GM10248 (cell line): ENCODE measurements around the gene NKAPL.

ENCODE experiments used
- CTCF ChIA-PET: fragments of 300-600 bp; sonication (Branson Sonifier 250); formaldehyde crosslinking; extraction: SDS; loops from one replicate; lab custom pipeline; 2021; ENCODE audit warnings: antibody characterized with exemption; lab: Yijun Ruan, JAX
- POLR2A ChIA-PET: fragments of 350-650 bp; sonication (Branson Sonifier 250); formaldehyde crosslinking; extraction: SDS; loops from one replicate; lab custom pipeline; 2020; ENCODE audit warnings: antibody characterized with exemption; lab: Yijun Ruan, JAX
- DNase-seq: peaks from one replicate; pipeline ENCODE4 v3.0.0; 2012; ENCODE audit errors: extremely low spot score
- TF ChIP-seq, protein P1 (sequence below): IDR thresholded peaks from 2 replicates; pipeline ENCODE4 v1.5.1; 2012; ENCODE audit warnings: mild to moderate bottlenecking, low read depth; ENCODE audit errors: extremely low read depth, missing control alignments, control extremely low read depth

NKAPL gene

DNA sequence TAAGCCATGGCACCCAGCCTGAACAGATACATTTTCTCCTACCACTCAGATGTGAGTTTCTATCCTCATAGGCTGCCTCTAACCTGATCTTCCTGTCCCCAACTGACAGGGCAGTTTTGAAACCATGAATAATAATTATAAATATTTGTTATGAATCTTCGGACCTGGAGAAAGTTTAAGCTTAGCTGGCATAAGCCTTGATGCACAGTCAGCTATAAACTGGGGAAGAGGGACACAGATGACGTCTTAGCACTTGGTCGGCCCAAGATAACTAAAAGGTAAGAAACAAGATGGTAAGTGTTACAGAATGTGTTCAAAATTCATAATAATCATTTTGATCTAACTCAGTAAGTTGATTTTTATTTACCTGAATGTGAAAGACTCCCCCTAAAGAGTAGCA lies 15.2 kb upstream of the NKAPL start:
- ChIA-PET POLR2A (no interaction called here), CTCF (interaction anchor here (1.7 kb wide), 1 partner anchor 11 kb away, joined by 5 read pairs; no protein-coding TSS in a partner anchor)
- TF ChIP-seq, protein P1, sequence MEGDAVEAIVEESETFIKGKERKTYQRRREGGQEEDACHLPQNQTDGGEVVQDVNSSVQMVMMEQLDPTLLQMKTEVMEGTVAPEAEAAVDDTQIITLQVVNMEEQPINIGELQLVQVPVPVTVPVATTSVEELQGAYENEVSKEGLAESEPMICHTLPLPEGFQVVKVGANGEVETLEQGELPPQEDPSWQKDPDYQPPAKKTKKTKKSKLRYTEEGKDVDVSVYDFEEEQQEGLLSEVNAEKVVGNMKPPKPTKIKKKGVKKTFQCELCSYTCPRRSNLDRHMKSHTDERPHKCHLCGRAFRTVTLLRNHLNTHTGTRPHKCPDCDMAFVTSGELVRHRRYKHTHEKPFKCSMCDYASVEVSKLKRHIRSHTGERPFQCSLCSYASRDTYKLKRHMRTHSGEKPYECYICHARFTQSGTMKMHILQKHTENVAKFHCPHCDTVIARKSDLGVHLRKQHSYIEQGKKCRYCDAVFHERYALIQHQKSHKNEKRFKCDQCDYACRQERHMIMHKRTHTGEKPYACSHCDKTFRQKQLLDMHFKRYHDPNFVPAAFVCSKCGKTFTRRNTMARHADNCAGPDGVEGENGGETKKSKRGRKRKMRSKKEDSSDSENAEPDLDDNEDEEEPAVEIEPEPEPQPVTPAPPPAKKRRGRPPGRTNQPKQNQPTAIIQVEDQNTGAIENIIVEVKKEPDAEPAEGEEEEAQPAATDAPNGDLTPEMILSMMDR, result no peak
- DNase-seq, result no peak

DNA sequence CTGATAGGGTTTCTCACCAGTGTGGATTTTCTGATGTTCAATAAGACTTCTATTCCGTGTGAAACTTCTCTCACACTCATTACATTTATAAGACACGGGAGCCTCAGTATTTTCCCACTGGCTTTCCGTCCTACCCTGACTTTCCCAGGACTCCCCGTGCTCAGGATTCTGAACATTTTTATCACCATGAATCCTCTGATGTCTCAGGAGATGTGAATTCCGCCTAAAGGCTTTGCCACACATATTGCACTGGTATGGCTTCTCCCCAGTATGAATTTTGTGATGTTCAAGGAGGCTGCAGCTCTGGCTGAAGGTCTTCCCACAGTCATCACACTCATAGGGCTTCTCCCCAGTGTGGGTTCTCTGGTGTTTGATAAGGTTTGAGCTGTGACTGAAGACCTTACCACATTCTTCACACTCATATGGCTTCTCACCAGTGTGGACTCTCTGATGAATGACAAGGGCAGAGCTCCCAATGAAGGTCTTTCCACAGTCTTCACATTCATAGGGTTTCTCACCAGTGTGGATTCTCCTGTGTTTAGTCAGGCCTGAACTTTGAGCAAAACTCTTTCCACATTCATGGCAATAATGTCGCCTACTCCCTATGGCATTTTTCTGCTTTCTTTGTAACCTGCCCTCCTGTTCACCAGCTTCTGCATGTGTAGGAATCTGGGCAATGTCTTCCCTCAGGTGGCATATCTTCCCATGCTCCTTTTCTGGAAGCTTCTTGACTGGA lies 13.7 kb upstream of the NKAPL start:
- POLR2A ChIA-PET, result no interaction called here
- CTCF ChIA-PET, result interaction anchor here (1.2 to 1.6 kb wide), 2 partner anchors 15 to 111 kb away, joined by 3 to 4 read pairs; no protein-coding TSS in a partner anchor

DNA sequence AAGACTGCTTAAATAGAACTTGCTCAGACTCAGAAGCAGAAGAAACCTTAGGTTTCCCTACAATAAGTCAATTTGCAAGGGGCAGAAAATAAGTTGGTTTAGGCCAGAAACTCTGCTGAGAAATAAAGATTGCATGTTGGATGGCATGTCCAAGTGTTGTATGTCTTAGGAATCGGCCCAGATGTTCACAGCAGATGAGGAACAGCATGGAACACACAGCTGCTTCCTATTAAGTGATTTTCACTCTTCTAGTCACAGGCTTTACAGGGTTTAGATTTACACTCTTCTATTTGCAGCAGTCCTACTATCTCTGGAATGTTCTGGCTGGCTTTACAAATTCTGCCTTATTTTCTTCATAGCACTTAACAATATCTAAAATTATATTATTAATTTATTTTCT lies 10.2 kb upstream of the NKAPL start:
- TF ChIP-seq, protein P1, result no peak
- ChIA-PET CTCF (interaction anchor here (1.0 kb wide), 1 partner anchor 18 kb away, joined by 3 read pairs; the partner anchor contains the start of gene ZSCAN26), POLR2A (no interaction called here)
- DNase-seq, result no peak

More for the DNA sequence above, 13.7 kb upstream of the NKAPL start:
- TF ChIP-seq, protein P1, result no peak
- no peak for DNase-seq

GRCh38 chr6:28250747-28251146 lies 8.3 kb upstream of the NKAPL start:
- CTCF ChIA-PET, result no interaction called here
- no peak for DNase-seq
- TF ChIP-seq, protein P1, result no peak
- POLR2A ChIA-PET, result no interaction called here

DNA sequence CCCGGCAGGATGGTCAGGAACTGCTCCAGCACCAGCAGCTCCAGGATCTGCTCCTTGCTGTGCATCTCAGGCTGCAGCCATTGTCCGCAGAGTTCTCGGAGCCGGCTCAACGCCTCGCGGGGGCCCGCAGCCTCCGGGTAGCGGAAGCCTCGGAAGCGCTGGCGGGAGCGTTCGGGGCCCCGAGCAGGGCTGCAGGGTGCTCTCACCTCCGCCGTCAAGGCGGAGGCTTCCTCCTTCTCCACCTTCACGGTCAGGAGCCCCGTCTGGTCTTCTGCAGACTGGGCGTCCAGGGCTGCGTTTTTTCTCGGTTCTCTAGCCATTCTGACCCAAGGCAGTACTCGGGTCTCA lies 7.5 kb upstream of the NKAPL start:
- TF ChIP-seq, protein P1, result no peak
- DNase-seq, result peak; percentile 36
- ChIA-PET CTCF (interaction anchor here (0.7 to 3.2 kb wide), 3 partner anchors 15 to 104 kb away, joined by 3 to 15 read pairs (median 7); partner anchors contain the start of gene ZSCAN26), POLR2A (interaction anchor here (2.1 kb wide), 1 partner anchor 15 kb away, joined by 12 read pairs; the partner anchor contains the start of gene ZSCAN26)

GRCh38 chr6:28252009-28252975 lies 6.8 kb upstream of the NKAPL start, which contains the start of gene ZKSCAN4:
Gene ZKSCAN4, minus strand, starts transcription at chr6:28252269. Its CDS starts 289 bp downstream, at chr6:28251980.
- DNase-seq, result peak; percentile 83
- ChIA-PET CTCF (interaction anchor here (0.7 to 3.2 kb wide), 3 partner anchors 14 to 104 kb away, joined by 3 to 15 read pairs (median 7); partner anchors contain the start of gene ZSCAN26), POLR2A (interaction anchor here (2.1 kb wide), 1 partner anchor 15 kb away, joined by 12 read pairs; the partner anchor contains the start of gene ZSCAN26)
- TF ChIP-seq, protein P1, result no peak
